SH-SY5Y (cell line): ENCODE results near the gene CMTM4.

Experiments
- GATA2 ChIP-seq: IDR thresholded peaks from 2 replicates; pipeline ENCODE4 v1.6.1; 2011; ENCODE audit warnings: mild to moderate bottlenecking, low read depth, low read length
- GATA3 ChIP-seq: IDR thresholded peaks from 2 replicates; pipeline ENCODE4 v1.6.1; 2011; ENCODE audit warnings: low read depth, mild to moderate bottlenecking, low read length, moderate library complexity

DNA sequence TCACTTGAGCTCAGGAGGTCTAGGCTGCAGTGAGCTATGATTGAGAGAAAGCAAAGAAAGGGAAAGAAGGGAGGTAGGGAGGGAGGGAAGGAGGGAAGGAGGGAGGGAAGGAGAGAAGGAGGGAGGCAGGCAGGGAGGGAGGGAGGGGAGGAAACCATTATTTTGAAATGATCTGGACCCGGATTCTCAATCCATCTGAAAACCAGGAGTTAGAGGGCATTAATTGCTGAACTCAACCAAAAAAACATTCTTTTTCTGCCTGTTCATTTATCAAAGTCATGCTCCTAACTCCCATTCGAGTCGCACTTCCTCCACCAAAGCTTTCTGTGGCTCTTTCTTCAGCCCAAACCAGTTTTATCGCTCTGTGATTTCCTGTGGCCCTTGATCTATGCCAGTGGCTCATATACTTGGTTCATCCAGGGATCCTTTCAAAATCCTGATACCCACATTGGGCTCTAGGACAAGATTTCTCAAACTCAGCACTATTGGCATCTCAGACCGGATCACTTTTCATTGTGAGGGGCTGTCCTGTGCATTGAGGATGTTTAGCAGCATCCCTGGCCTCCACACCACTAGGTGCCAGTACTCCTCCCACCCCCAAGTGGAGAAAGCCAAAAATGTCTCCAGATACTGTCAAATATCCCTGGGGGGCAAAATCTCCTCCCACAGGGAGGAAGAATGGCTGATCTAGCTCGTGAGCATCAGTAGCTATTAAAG lies 38.2 kb downstream of the CMTM4 start:
- no peak for TF ChIP-seq GATA3
- no peak for TF ChIP-seq GATA2
